Tibial nerve (tissue), 4 donors: Measurements from ENCODE around the gene ZNF628. TPM values are rescaled to one million over a fixed set of nuclear protein-coding genes. Genes with fewer than 3 reads are reported as not detected.

Experiments
- DNase-seq, 2 donors: peaks; one replicate each; pipeline ENCODE4 v3.0.0-alpha.2; 2019; ENCODE audit warnings: low spot score in 2 of 2
- H3K27ac ChIP-seq, 4 donors: fragments of 200-600 bp; sonication (generic) in 3 of 4; one replicate each; pipeline ENCODE4 v1.5.1; 2017 to 2019; ENCODE audit warnings: mild to moderate bottlenecking in 1 of 4
- H3K27me3 ChIP-seq, 2 donors: fragments of 200-600 bp; sonication (generic) in 1 of 2; one replicate each; pipeline versions ENCODE4 v1.5.1 to v1.6.0; 2017 to 2019
- H3K36me3 ChIP-seq, 3 donors: fragments of 200-600 bp; sonication (generic); one replicate each; pipeline ENCODE4 v1.5.1; 2018 to 2019
- H3K4me1 ChIP-seq, 4 donors: fragments of 200-600 bp; sonication (generic) in 3 of 4; one replicate each; pipeline ENCODE4 v1.5.1; 2017 to 2019
- H3K4me3 ChIP-seq, 4 donors: fragments of 200-600 bp; sonication (generic) in 3 of 4; one replicate each; pipeline ENCODE4 v1.5.1; 2017 to 2019; ENCODE audit warnings: mild to moderate bottlenecking in 1 of 4, moderate library complexity in 1 of 4
- H3K9me3 ChIP-seq, 4 donors: fragments of 200-600 bp; sonication (generic) in 3 of 4; one replicate each; pipeline ENCODE4 v1.5.1; 2017 to 2019
- CTCF ChIP-seq, 5 experiments: fragments of 200-600 bp in 3 of 5; fragments of 450-650 bp in 2 of 5; sonication (generic) in 3 of 5; IDR thresholded peaks; one replicate each; pipeline ENCODE4 v1.5.1; 2016 to 2019; ENCODE audit warnings: antibody characterized with exemption in 5 of 5, mild to moderate bottlenecking in 3 of 5, moderate library complexity in 2 of 5
- EP300 ChIP-seq, 2 donors: sonication (generic); formaldehyde crosslinking; IDR thresholded peaks; one replicate each; pipeline ENCODE4 v1.6.1; 2017; ENCODE audit warnings: antibody characterized with exemption in 2 of 2, mild to moderate bottlenecking in 1 of 2
- POLR2A ChIP-seq, 2 donors: fragments of 450-650 bp; IDR thresholded peaks; one replicate each; pipeline ENCODE4 v1.6.1; 2017; ENCODE audit warnings: antibody characterized with exemption in 2 of 2, mild to moderate bottlenecking in 2 of 2, moderate library complexity in 2 of 2
- WGBS, 2 donors: methylation state at CpG; one replicate each; pipeline ENCODE4 v1.1.5; 2018; 5-methylcytosine and 5-hydroxymethylcytosine counted together
- total RNA-seq, 4 donors: library from RNA; depleted of rRNA; stranded (reverse); fragments of >200 nt; gene quantifications; one replicate each; pipeline ENCODE4 v1.1.0, GENCODE V29; 2016

The ZNF628 gene
- total RNA-seq, 4 donors from 2014 or later, result 3.5 to 16.8 (median 4.0) TPM

- peaks cover 0 to 73% of the 10 kb centered on the region in 2 donors for H3K27me3 ChIP-seq
- peaks cover 0 to 12% (median 0%) of the 10 kb centered on the region in 4 donors for H3K4me1 ChIP-seq
- no peak overlapping the region for H3K27ac ChIP-seq
- TF ChIP-seq CTCF (IDR thresholded peaks at IDR 0.05) (no peak), POLR2A (IDR thresholded peaks at IDR 0.05) (no peak), EP300 (IDR thresholded peaks at IDR 0.05) (no peak)
- WGBS, 2 donors, result 77 to 80% methylated on average over 4 of the region's 4 CpGs
- no peaks in the 10 kb centered on the region for H3K9me3 ChIP-seq
- DNase-seq, result no peak
- H3K36me3 ChIP-seq, result peaks cover 0 to 27% (median 0%) of the 10 kb centered on the region in 3 donors
- no peak overlapping the region for H3K4me3 ChIP-seq
Measured at GRCh38 chr19:55434356-55434919, 42.0 kb upstream of the ZNF628 start.

GRCh38 chr19:55435020-55435419 lies 41.4 kb upstream of the ZNF628 start:
- 94 to 96% methylated on average over 4 of the region's 4 CpGs for WGBS, 2 donors
- H3K27me3 ChIP-seq, result peaks cover 0 to 73% of the 10 kb centered on the region in 2 donors
- peaks cover 0 to 25% (median 0%) of the 10 kb centered on the region in 3 donors for H3K36me3 ChIP-seq
- peaks cover 0 to 13% (median 0%) of the 10 kb centered on the region in 4 donors for H3K4me1 ChIP-seq
- no peaks in the 10 kb centered on the region for H3K9me3 ChIP-seq
- no peak overlapping the region for H3K4me3 ChIP-seq
- H3K27ac ChIP-seq, result no peak overlapping the region
- DNase-seq, result no peak
- no peak for TF ChIP-seq EP300 (IDR thresholded peaks at IDR 0.05)
- no peak for TF ChIP-seq CTCF (IDR thresholded peaks at IDR 0.05)
- TF ChIP-seq POLR2A (IDR thresholded peaks at IDR 0.05), result no peak

- Histone ChIP-seq H3K36me3 (peaks cover 0 to 7% (median 0%) of the 10 kb centered on the region in 3 donors), H3K4me1 (peaks cover 0 to 30% (median 10%) of the 10 kb centered on the region in 4 donors), H3K4me3 (no peak overlapping the region), H3K9me3 (no peaks in the 10 kb centered on the region), H3K27me3 (peaks cover 0 to 76% of the 10 kb centered on the region in 2 donors), H3K27ac (no peak overlapping the region)
- DNase-seq, result no peak
- no peak for TF ChIP-seq POLR2A (IDR thresholded peaks at IDR 0.05)
- TF ChIP-seq EP300 (IDR thresholded peaks at IDR 0.05), result no peak
- TF ChIP-seq CTCF (IDR thresholded peaks at IDR 0.05), result no peak
- 43 to 47% methylated on average over 8 of the region's 8 CpGs for WGBS, 2 donors
Measured at GRCh38 chr19:55436847-55437246, 39.6 kb upstream of the ZNF628 start.

- Histone ChIP-seq H3K27me3 (peaks cover 0 to 75% of the 10 kb centered on the region in 2 donors), H3K4me3 (no peak overlapping the region), H3K9me3 (no peaks in the 10 kb centered on the region), H3K4me1 (peaks cover 0 to 36% (median 11%) of the 10 kb centered on the region in 4 donors), H3K36me3 (peaks cover 0 to 5% (median 0%) of the 10 kb centered on the region in 3 donors), H3K27ac (no peak overlapping the region)
- no peak for TF ChIP-seq EP300 (IDR thresholded peaks at IDR 0.05)
- TF ChIP-seq CTCF (IDR thresholded peaks at IDR 0.05), result no peak
- no peak for TF ChIP-seq POLR2A (IDR thresholded peaks at IDR 0.05)
- 2 to 3% methylated on average over 10 to 16 of the region's 17 CpGs for WGBS, 2 donors
- no peak for DNase-seq
Measured at GRCh38 chr19:55437410-55437809, 39.0 kb upstream of the ZNF628 start.

- Histone ChIP-seq H3K27me3 (peaks cover 0 to 78% of the 10 kb centered on the region in 2 donors), H3K9me3 (no peaks in the 10 kb centered on the region), H3K27ac (no peak overlapping the region), H3K36me3 (no peaks in the 10 kb centered on the region), H3K4me3 (no peak overlapping the region), H3K4me1 (peaks cover 0 to 44% (median 15%) of the 10 kb centered on the region in 4 donors)
- 78 to 81% methylated on average over 5 of the region's 5 CpGs for WGBS, 2 donors
- TF ChIP-seq EP300 (IDR thresholded peaks at IDR 0.05) (no peak), CTCF (IDR thresholded peaks at IDR 0.05) (no peak), POLR2A (IDR thresholded peaks at IDR 0.05) (no peak)
- no peak for DNase-seq
Measured at GRCh38 chr19:55439052-55439451, 37.4 kb upstream of the ZNF628 start.
